Limb (tissue), 2 donors: ENCODE measurements around the gene SLC23A1.

Experiments used
- DNase-seq, 2 donors: peaks; one replicate each; pipeline ENCODE4 v3.0.0-alpha.2; 2016; ENCODE audit errors: extremely low spot score in 2 of 2

Gene SLC23A1

GRCh38 chr5:139407517-139407916 is 24.4 kb upstream of the SLC23A1 start:
- DNase-seq, result no peak

GRCh38 chr5:139406963-139407362 is 23.9 kb upstream of the SLC23A1 start:
- DNase-seq, result no peak

GRCh38 chr5:139404484-139404840 is 21.4 kb upstream of the SLC23A1 start:
- no peak for DNase-seq

- peak; percentile 98 for DNase-seq
Observed at GRCh38 chr5:139403787-139404483, 20.8 kb upstream of the SLC23A1 start, which contains the start of gene SPATA24. Gene SPATA24, minus strand, starts transcription at chr5:139404089. Its CDS starts 29 bp downstream, at chr5:139404060.

- no peak for DNase-seq
Observed at GRCh38 chr5:139403418-139403786, 20.3 kb upstream of the SLC23A1 start.

GRCh38 chr5:139402561-139403158 is 19.6 kb upstream of the SLC23A1 start:
- DNase-seq, result no peak

GRCh38 chr5:139401546-139401945 is 18.4 kb upstream of the SLC23A1 start:
- DNase-seq, result no peak

- no peak for DNase-seq
Observed at GRCh38 chr5:139399501-139400121, 16.5 kb upstream of the SLC23A1 start.

GRCh38 chr5:139397921-139398320 is 14.8 kb upstream of the SLC23A1 start:
- no peak for DNase-seq

- no peak for DNase-seq
Observed at GRCh38 chr5:139396691-139397090, 13.6 kb upstream of the SLC23A1 start.

- DNase-seq, result no peak
Observed at GRCh38 chr5:139395844-139396640, 12.9 kb upstream of the SLC23A1 start.

GRCh38 chr5:139394654-139395566 is 11.8 kb upstream of the SLC23A1 start, which contains the start of gene PROB1:
Gene PROB1, minus strand, starts transcription at chr5:139395104. Its CDS starts 23 bp downstream, at chr5:139395081.
- DNase-seq, result peak in 1 of 2 donors; percentile 63

- DNase-seq, result peak in 1 of 2 donors; percentile 70
Observed at GRCh38 chr5:139394123-139394653, 11.1 kb upstream of the SLC23A1 start.

GRCh38 chr5:139393497-139394122 is 10.5 kb upstream of the SLC23A1 start:
- no peak for DNase-seq

GRCh38 chr5:139392678-139393496 is 9.8 kb upstream of the SLC23A1 start:
- DNase-seq, result peak in 1 of 2 donors; percentile 79

- no peak for DNase-seq
Observed at GRCh38 chr5:139392324-139392677, 9.2 kb upstream of the SLC23A1 start.

- DNase-seq, result no peak
Observed at GRCh38 chr5:139391570-139392323, 8.7 kb upstream of the SLC23A1 start.
